GM21717 (cell line): ENCODE measurements around the gene ORC6.
A peak's percentile ranks its signal among the peaks of the same experiment; 100 is the strongest.
"Not testable (repeated sequence)": the region's sequence is repeated elsewhere in the genome, so short reads cannot be mapped to it uniquely, and the experiment has no call there.

Source experiments
- ATAC-seq: cut with Tn5 transposase; IDR thresholded peaks from one replicate; pipeline ENCODE4 v1.9.1; 2021; ENCODE audit warnings: mild to moderate bottlenecking, moderate library complexity; ENCODE audit not compliant: unreplicated experiment

The ORC6 gene

GRCh38 chr16:46689365-46690280 lies at the start of gene ORC6:
ORC6 (plus strand) TSS chr16:46689659; CDS start chr16:46689706, 47 bp downstream.
- peak; percentile 74 for ATAC-seq

- ATAC-seq: no peak
Measured at GRCh38 chr16:46648656-46649055, 40.8 kb upstream of the ORC6 start.

- ATAC-seq: no peak
Measured at GRCh38 chr16:46649588-46650253, 39.7 kb upstream of the ORC6 start.

GRCh38 chr16:46650254-46650623 lies 39.2 kb upstream of the ORC6 start:
- no peak for ATAC-seq

- no peak for ATAC-seq
Measured at GRCh38 chr16:46651305-46651704, 38.2 kb upstream of the ORC6 start.

GRCh38 chr16:46658925-46659324 lies 30.5 kb upstream of the ORC6 start:
- ATAC-seq: peak; percentile 95

- ATAC-seq: no peak
Measured at GRCh38 chr16:46662123-46662522, 27.3 kb upstream of the ORC6 start.

- peak; percentile 80 for ATAC-seq
Measured at GRCh38 chr16:46673320-46674013, 16.0 kb upstream of the ORC6 start.

- ATAC-seq: not testable (repeated sequence)
Measured at GRCh38 chr16:46677943-46678342, 11.5 kb upstream of the ORC6 start.

GRCh38 chr16:46681867-46682266 lies 7.6 kb upstream of the ORC6 start:
- not testable (repeated sequence) for ATAC-seq

- no peak for ATAC-seq
Measured at GRCh38 chr16:46686815-46687473, 2.5 kb upstream of the ORC6 start.

GRCh38 chr16:46687486-46687885 lies 2.0 kb upstream of the ORC6 start:
- no peak for ATAC-seq

GRCh38 chr16:46688101-46688653 lies 1.3 kb upstream of the ORC6 start:
- ATAC-seq: no peak

- peak; percentile 79 for ATAC-seq
Measured at GRCh38 chr16:46688654-46689364, 650 bp upstream of the ORC6 start, which contains the start of gene VPS35. VPS35 (minus strand) TSS chr16:46689178; CDS start chr16:46689133, 45 bp downstream.

- no peak for ATAC-seq
Measured at GRCh38 chr16:46690281-46691178, 1.1 kb downstream of the ORC6 start.

GRCh38 chr16:46691726-46692125 lies 2.3 kb downstream of the ORC6 start:
- ATAC-seq: no peak

GRCh38 chr16:46693598-46693997 lies 4.1 kb downstream of the ORC6 start:
- no peak for ATAC-seq

GRCh38 chr16:46695937-46696336 lies 6.5 kb downstream of the ORC6 start:
- ATAC-seq: no peak

- ATAC-seq: no peak
Measured at GRCh38 chr16:46696957-46697356, 7.5 kb downstream of the ORC6 start.
